Panc1 (cell line): Measurements from ENCODE around the gene FCHSD2. TPM values are rescaled to one million over a fixed set of nuclear protein-coding genes. Genes with fewer than 3 reads are reported as not detected.

Experiments used
- ATAC-seq: fragments of 200-7000 bp; cut with Tn5 transposase; 2 replicates; pipeline ENCODE4 v1.9.1; 2020; ENCODE audit warnings: mild to moderate bottlenecking, moderate library complexity
- BruUV-seq: library from RNA; stranded (reverse); fragments of 400-500 nt; replicated peaks from 2 replicates; lab custom pipeline; 2021; lab: Mats Ljungman, UMichigan
- CTCF ChIA-PET: fragments of 300-600 bp; sonication (Branson Sonifier 250); formaldehyde crosslinking; loops from one replicate; lab custom pipeline; 2022; ENCODE audit warnings: antibody characterized with exemption; lab: Charles Lee
- POLR2A ChIA-PET: fragments of 300-600 bp; sonication (Branson Sonifier 250); formaldehyde crosslinking; loops from one replicate; lab custom pipeline; 2022; ENCODE audit warnings: antibody characterized with exemption; lab: Charles Lee
- DNase-seq: peaks from one replicate; pipeline ENCODE4 v3.0.0-alpha.2; 2010; ENCODE audit warnings: low read depth, low spot score
- H3K27ac ChIP-seq: 2 replicates; pipeline ENCODE4 v1.5.1; 2011; ENCODE audit warnings: mild to moderate bottlenecking, low read length, inconsistent platforms
- H3K27me3 ChIP-seq: fragments of 200-500 bp; sonication (Bioruptor generic); 2 replicates; pipeline ENCODE4 v1.6.0; 2014; ENCODE audit warnings: low read length, inconsistent platforms; ENCODE audit not compliant: control insufficient read depth, insufficient read depth
- H3K36me3 ChIP-seq: fragments of 200-500 bp; sonication (Bioruptor generic); 2 replicates; pipeline ENCODE4 v1.5.1; 2014; ENCODE audit warnings: inconsistent platforms, mild to moderate bottlenecking, low read length, moderate library complexity; ENCODE audit not compliant: control insufficient read depth, insufficient read depth
- H3K4me1 ChIP-seq: 2 replicates; pipeline ENCODE4 v1.5.1; 2011; ENCODE audit warnings: inconsistent platforms, mild to moderate bottlenecking, low read length, moderate library complexity; ENCODE audit not compliant: control insufficient read depth, insufficient read depth
- H3K4me3 ChIP-seq, 2 experiments: 2 replicates each; pipeline ENCODE4 v1.5.1; 2011 to 2012; ENCODE audit warnings: low read depth in 2 of 2, low read length in 2 of 2, mild to moderate bottlenecking in 2 of 2, inconsistent platforms in 1 of 2, moderate library complexity in 1 of 2
- H3K9me3 ChIP-seq: fragments of 200-500 bp; sonication (Bioruptor generic); 2 replicates; pipeline ENCODE4 v1.5.1; 2014; ENCODE audit warnings: low read depth, mild to moderate bottlenecking, inconsistent platforms, low read length, moderate library complexity; ENCODE audit not compliant: control insufficient read depth, insufficient read depth
- CTCF ChIP-seq: fragments of 450-650 bp; IDR thresholded peaks from 2 replicates; pipeline ENCODE4 v1.5.1; 2017; ENCODE audit warnings: mild to moderate bottlenecking
- POLR2AphosphoS5 ChIP-seq: IDR thresholded peaks from 2 replicates; pipeline ENCODE4 v1.6.1; 2012; ENCODE audit warnings: mild to moderate bottlenecking, low read depth, low read length, moderate library complexity
- REST ChIP-seq, 2 experiments: IDR thresholded peaks; 2 replicates each; pipeline ENCODE4 v1.6.1; 2011 to 2012; ENCODE audit warnings: low read depth in 2 of 2, control low read depth in 1 of 2, low read length in 1 of 2, mild to moderate bottlenecking in 1 of 2, moderate library complexity in 1 of 2; ENCODE audit not compliant: insufficient read depth in 1 of 2
- SIN3A ChIP-seq: IDR thresholded peaks from 2 replicates; pipeline ENCODE4 v1.6.1; 2012; ENCODE audit warnings: low read depth, mild to moderate bottlenecking, low read length, moderate library complexity, borderline replicate concordance; ENCODE audit not compliant: insufficient read depth
- TCF7L2 ChIP-seq: IDR thresholded peaks from 2 replicates; pipeline ENCODE4 v1.6.1; 2011; ENCODE audit warnings: mild to moderate bottlenecking, low read depth, low read length, inconsistent platforms
- in situ Hi-C: cut with HindIII; loops from 2 replicates; pipeline ENCODE4 v1.10.0; 2016; ENCODE audit warnings: low sequenced_read_pairs, low pct_unique_long_range_greater_than_20kb
- intact Hi-C: fragments of 100-400 bp; cut with micrococcal nuclease; formaldehyde crosslinking; loops from one replicate; pipeline ENCODE4 v1.10.0; 2022; ENCODE audit not compliant: unreplicated experiment
- total RNA-seq: library from RNA; stranded (reverse); gene quantifications from one replicate; pipeline ENCODE4 v1.2.1, GENCODE V29; 2021; ENCODE audit not compliant: unreplicated experiment

FCHSD2 gene
- total RNA-seq, 1 experiment from 2014 or later: 31.8 TPM

GRCh38 chr11:73159297-73159696 is 17.2 kb upstream of the FCHSD2 start:
- DNase-seq: no peak
- intact Hi-C loops: no loop called here
- no peaks in the 10 kb centered on the region for H3K9me3 ChIP-seq
- ChIA-PET CTCF (no interaction called here), POLR2A (no interaction called here)
- in situ Hi-C loops: no loop called here
- no TSS peak for BruUV-seq
- TF ChIP-seq REST (IDR thresholded peaks at IDR 0.05; ENCODE audit: insufficient read depth in 1 of 2, low read depth in 2 of 2, low read length in 1 of 2): no peak
- TF ChIP-seq POLR2AphosphoS5: no peak
- no peak for TF ChIP-seq TCF7L2
- no peak for TF ChIP-seq SIN3A
- TF ChIP-seq CTCF: no peak
- no peak for ATAC-seq
- no peaks in the 10 kb centered on the region for H3K36me3 ChIP-seq
- H3K4me1 ChIP-seq: no peaks in the 10 kb centered on the region
- no peaks in the 10 kb centered on the region; the same call in 1 of the 2 replicates for H3K27me3 ChIP-seq
- no peak overlapping the region for H3K4me3 ChIP-seq
- no peak overlapping the region for H3K27ac ChIP-seq

- Histone ChIP-seq H3K4me3 (no peak overlapping the region), H3K27ac (no peak overlapping the region), H3K9me3 (no peaks in the 10 kb centered on the region), H3K4me1 (no peaks in the 10 kb centered on the region), H3K36me3 (no peaks in the 10 kb centered on the region), H3K27me3 (no peaks in the 10 kb centered on the region)
- in situ Hi-C loops (no loop called here), intact Hi-C loops (no loop called here)
- ChIA-PET POLR2A (no interaction called here), CTCF (interaction anchor here (0.5 kb wide), 1 partner anchor 599 kb away, joined by 3 read pairs; no protein-coding TSS in a partner anchor)
- no TSS peak for BruUV-seq
- ATAC-seq: no peak
- DNase-seq: no peak
- TF ChIP-seq TCF7L2 (no peak), SIN3A (no peak), CTCF (no peak), POLR2AphosphoS5 (no peak), REST (IDR thresholded peaks at IDR 0.05; ENCODE audit: insufficient read depth in 1 of 2, low read depth in 2 of 2, low read length in 1 of 2) (no peak)
These were observed 16.4 kb upstream of the FCHSD2 start for GRCh38 chr11:73158356-73159051.
